Adrenal gland (tissue), 12 donors: ENCODE measurements around the gene COL5A1. TPM values are rescaled to one million over a fixed set of nuclear protein-coding genes. Genes with fewer than 3 reads are reported as not detected.

Source experiments
- DNase-seq, 7 donors: peaks; one replicate each; pipeline ENCODE4 v3.0.0-alpha.2; 2019 to 2020
- H3K27ac ChIP-seq, 5 donors: fragments of 200-600 bp; sonication (generic) in 4 of 5; 1 replicate in 3 of 5; 2 replicates in 2 of 5; pipeline versions ENCODE4 v1.5.1 to v1.8.0; 2016 to 2020; ENCODE audit warnings: mild to moderate bottlenecking in 1 of 5
- H3K27me3 ChIP-seq: fragments of 200-600 bp; 2 replicates; pipeline ENCODE4 v1.8.0; 2021
- H3K36me3 ChIP-seq, 2 donors: fragments of 200-600 bp; replicated peaks in 1 of 2; 1 replicate in 1 of 2; 2 replicates in 1 of 2; pipeline versions ENCODE4 v1.5.1 to v1.8.0; 2018 to 2022
- H3K4me1 ChIP-seq, 2 donors: fragments of 200-600 bp; replicated peaks in 1 of 2; 1 replicate in 1 of 2; 2 replicates in 1 of 2; pipeline versions ENCODE4 v1.5.1 to v1.8.0; 2018 to 2021
- H3K4me3 ChIP-seq, 4 donors: fragments of 200-600 bp; sonication (generic) in 3 of 4; one replicate each; pipeline ENCODE4 v1.5.1; 2016 to 2018
- H3K9me3 ChIP-seq, 3 donors: fragments of 200-600 bp; sonication (generic) in 1 of 3; replicated peaks in 1 of 3; 1 replicate in 2 of 3; 2 replicates in 1 of 3; pipeline versions ENCODE4 v1.5.1 to v1.8.0; 2016 to 2021
- POLR2A ChIP-seq, 2 donors: fragments of 450-650 bp; IDR thresholded peaks; one replicate each; pipeline ENCODE4 v1.6.1; 2017; ENCODE audit warnings: antibody characterized with exemption in 2 of 2, mild to moderate bottlenecking in 2 of 2, moderate library complexity in 1 of 2
- WGBS, 4 donors: extraction: QIAGEN DNeasy Blood & Tissue Kit in 2 of 4; methylation state at CpG; one replicate each; pipeline versions ENCODE4 v1.1.5 to v1.1.7; 2013 to 2017; 5-methylcytosine and 5-hydroxymethylcytosine counted together
- intact Hi-C, 2 donors: fragments of 100-400 bp; cut with DNase I; formaldehyde crosslinking; loops; one replicate each; pipeline versions ENCODE4 v1.14.1 to v1.15.0; 2022 to 2023
- polyA plus RNA-seq, 3 donors: library from polyadenylated mRNA; stranded (reverse); fragments of 200-250 nt in 2 of 3; fragments of 350-450 nt in 1 of 3; fragmentation: Illumina TruSeq in 1 of 3; extraction: RNeasy Lipid Tissue Mini Kit (QIAGEN cat#74804) in 1 of 3; gene quantifications; one replicate each; pipeline ENCODE4 v1.2.3, GENCODE V29; 2013 to 2014
- total RNA-seq, 9 donors: library from RNA; depleted of rRNA in 4 of 9; stranded (reverse); fragments of >200 nt in 4 of 9; fragments of 120-200 nt in 1 of 9; fragmentation: NEBNext Ultra II Directional in 1 of 9; extraction: Animal tissue kit (Norgen Biotek cat#: 25700) in 1 of 9; gene quantifications; one replicate each; pipeline versions ENCODE4 v1.1.0 to v1.2.4, GENCODE V29; 2013 to 2023
- TF ChIP-seq, protein P1 (sequence below), 6 experiments: fragments of 450-650 bp in 4 of 6; fragments of 200-600 bp in 2 of 6; sonication (generic) in 1 of 6; IDR thresholded peaks; 1 replicate in 5 of 6; 2 replicates in 1 of 6; pipeline versions ENCODE4 v1.5.1 to v1.8.0; 2016 to 2021; ENCODE audit warnings: antibody characterized with exemption in 6 of 6, mild to moderate bottlenecking in 2 of 6, moderate library complexity in 1 of 6
- donor health status: healthy with polysubstance abuse.
- donor health status: Bipolar disorder and iron deficiency.
- donor health status: DM: yes; HTN: yes; CAD: no.
- donor health status: DM: no; HTN: no; CAD: no.
- donor health status: DM: no; HTN: no; CAD: no.
- donor health status: DM: yes; HTN: yes; CAD: no.

Gene COL5A1
- total and polyA plus RNA-seq, 12 donors = 3.5 to 45.5 (median 29.3) TPM

DNA sequence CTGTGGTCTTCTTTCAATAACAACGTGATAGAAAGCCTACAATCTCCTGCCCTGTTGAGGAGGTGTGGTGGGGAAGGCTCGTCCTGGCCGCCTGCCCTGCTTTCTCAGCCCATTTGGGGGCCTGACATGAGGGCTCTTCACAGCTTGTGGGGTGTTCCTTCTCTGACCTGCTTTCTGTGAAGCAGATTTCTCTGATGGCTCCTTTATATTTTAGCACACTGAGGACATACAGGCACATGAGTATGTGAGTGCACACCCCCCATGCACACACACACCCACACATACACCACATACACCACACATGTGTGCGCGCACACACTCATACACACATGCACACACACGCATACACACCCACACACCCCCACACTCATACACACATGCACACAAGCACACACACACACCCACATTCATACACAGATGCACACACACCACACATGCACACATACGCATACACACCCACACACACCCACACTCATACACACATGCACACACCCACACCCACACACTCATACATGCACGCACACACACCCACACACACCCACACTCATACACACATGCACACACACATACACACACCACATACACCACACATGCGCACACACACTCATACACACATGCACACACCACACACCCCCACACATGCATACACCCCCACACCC is 117.5 kb downstream of the COL5A1 start:
- peaks cover 0 to 7% of the 10 kb centered on the region in 2 donors for H3K36me3 ChIP-seq
- H3K4me1 ChIP-seq = no peaks in the 10 kb centered on the region
- no peak overlapping the region for H3K27ac ChIP-seq
- TF ChIP-seq, protein P1, sequence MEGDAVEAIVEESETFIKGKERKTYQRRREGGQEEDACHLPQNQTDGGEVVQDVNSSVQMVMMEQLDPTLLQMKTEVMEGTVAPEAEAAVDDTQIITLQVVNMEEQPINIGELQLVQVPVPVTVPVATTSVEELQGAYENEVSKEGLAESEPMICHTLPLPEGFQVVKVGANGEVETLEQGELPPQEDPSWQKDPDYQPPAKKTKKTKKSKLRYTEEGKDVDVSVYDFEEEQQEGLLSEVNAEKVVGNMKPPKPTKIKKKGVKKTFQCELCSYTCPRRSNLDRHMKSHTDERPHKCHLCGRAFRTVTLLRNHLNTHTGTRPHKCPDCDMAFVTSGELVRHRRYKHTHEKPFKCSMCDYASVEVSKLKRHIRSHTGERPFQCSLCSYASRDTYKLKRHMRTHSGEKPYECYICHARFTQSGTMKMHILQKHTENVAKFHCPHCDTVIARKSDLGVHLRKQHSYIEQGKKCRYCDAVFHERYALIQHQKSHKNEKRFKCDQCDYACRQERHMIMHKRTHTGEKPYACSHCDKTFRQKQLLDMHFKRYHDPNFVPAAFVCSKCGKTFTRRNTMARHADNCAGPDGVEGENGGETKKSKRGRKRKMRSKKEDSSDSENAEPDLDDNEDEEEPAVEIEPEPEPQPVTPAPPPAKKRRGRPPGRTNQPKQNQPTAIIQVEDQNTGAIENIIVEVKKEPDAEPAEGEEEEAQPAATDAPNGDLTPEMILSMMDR (IDR thresholded peaks at IDR 0.05) = no peak
- TF ChIP-seq POLR2A (IDR thresholded peaks at IDR 0.05) = no peak
- WGBS, 4 donors = 79 to 95% (median 81%) methylated on average over 9 of the region's 9 CpGs
- no peak overlapping the region for H3K4me3 ChIP-seq
- intact Hi-C loops = no loop called here
- DNase-seq = no peak
- no peaks in the 10 kb centered on the region for H3K9me3 ChIP-seq
- no peaks in the 10 kb centered on the region for H3K27me3 ChIP-seq

DNA sequence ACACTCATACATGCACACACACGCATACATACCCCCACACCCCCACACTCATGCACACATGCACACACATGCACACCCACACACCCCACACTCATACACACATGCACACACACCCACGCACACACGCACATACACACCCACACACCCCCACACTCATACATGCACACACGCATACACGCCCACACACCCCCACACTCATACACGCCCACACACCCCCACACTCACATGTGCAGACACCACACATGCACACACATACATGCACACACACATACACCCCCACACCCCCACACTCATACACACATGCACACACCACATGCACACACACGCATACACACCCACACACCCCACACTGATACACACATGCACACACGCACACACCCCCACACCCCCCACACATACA is 118.3 kb downstream of the COL5A1 start:
- Histone ChIP-seq H3K4me3 (no peak overlapping the region), H3K9me3 (no peaks in the 10 kb centered on the region), H3K27ac (no peak overlapping the region), H3K36me3 (peaks cover 0 to 7% of the 10 kb centered on the region in 2 donors), H3K27me3 (no peaks in the 10 kb centered on the region), H3K4me1 (no peaks in the 10 kb centered on the region)
- intact Hi-C loops = no loop called here
- 90 to 94% (median 93%) methylated on average over 3 to 8 of the region's 8 CpGs for WGBS, 4 donors
- TF ChIP-seq, protein P1 (IDR thresholded peaks at IDR 0.05) = no peak
- no peak for TF ChIP-seq POLR2A (IDR thresholded peaks at IDR 0.05)
- DNase-seq = no peak

DNA sequence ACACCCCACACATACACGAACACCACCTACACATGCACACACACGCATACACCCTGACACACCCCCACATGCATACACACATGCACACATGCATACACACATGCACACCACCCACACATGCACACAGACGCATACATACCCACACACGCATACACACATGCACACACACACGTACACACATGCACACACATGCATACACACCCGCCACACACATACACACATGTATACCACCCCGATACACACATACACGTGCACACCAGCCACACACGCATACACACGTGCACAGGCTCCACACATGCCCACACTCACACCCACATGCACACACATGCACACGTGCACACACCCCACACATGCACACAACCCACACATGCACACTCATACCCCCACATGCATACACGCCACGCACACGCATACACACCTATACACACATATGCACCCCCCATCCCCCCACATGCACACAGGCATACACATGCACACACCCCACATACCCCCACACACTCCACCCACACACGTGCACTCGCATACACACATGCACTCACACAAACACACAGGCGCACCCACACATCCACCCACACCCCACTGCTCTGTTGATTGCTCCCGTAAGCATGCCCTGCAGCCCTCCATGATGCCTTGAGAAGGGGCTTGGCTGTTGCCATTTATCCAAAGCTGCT is 119.3 kb downstream of the COL5A1 start:
- no peaks in the 10 kb centered on the region for H3K9me3 ChIP-seq
- H3K36me3 ChIP-seq = peaks cover 0 to 7% of the 10 kb centered on the region in 2 donors
- H3K27me3 ChIP-seq = no peaks in the 10 kb centered on the region
- TF ChIP-seq, protein P1 (IDR thresholded peaks at IDR 0.05) = no peak
- no peak for TF ChIP-seq POLR2A (IDR thresholded peaks at IDR 0.05)
- H3K4me1 ChIP-seq = no peaks in the 10 kb centered on the region
- intact Hi-C loops = no loop called here
- WGBS, 4 donors = 94 to 95% (median 95%) methylated on average over 18 of the region's 18 CpGs
- H3K4me3 ChIP-seq = no peak overlapping the region
- no peak for DNase-seq
- H3K27ac ChIP-seq = no peak overlapping the region

DNA sequence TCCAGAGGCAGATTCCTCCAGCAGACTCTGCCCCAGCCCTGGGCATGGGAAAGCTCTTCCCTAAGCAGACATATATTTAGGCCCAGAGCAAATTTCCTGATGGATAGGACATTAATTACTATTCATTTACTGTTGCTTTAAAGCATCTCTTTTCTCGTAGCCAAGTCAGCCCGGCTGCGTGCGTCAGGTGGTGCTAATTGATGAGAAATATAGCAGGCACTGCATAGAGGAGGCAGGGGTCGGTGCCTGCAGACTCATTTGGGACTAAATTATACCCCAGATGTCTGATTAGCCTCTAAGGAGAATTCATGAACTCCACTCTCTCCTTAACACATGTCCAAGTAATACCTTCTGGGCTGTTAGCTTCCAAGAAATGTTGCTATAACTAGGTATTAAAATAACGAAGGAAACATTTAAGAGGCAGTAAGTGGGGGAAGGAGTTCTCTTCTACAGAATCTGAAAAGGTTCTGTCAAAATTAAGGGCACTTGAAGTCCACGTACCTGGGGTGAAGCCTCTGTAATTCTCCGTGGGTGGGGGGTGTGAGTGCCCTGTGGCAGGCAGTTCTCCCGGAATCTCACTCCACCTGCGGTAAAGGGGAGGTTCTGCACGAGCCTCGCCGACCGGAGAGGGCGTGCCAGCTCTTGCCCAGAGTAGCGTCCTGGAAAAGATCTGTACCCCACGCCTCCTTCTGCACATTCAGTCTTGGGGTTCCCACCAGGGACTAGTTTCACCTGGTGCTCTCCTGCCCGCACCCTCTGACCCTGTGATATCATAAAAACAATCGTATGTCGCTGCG is 123.1 kb downstream of the COL5A1 start:
- TF ChIP-seq, protein P1 (IDR thresholded peaks at IDR 0.05) = no peak
- no peak for TF ChIP-seq POLR2A (IDR thresholded peaks at IDR 0.05)
- intact Hi-C loops = no loop called here
- H3K4me3 ChIP-seq = no peak overlapping the region
- H3K27me3 ChIP-seq = no peaks in the 10 kb centered on the region
- H3K27ac ChIP-seq = no peak overlapping the region
- 92 to 93% (median 93%) methylated on average over 21 of the region's 21 CpGs for WGBS, 4 donors
- no peak for DNase-seq
- no peaks in the 10 kb centered on the region for H3K4me1 ChIP-seq
- peaks cover 0 to 7% of the 10 kb centered on the region in 2 donors for H3K36me3 ChIP-seq
- H3K9me3 ChIP-seq = no peaks in the 10 kb centered on the region
